GM12878 (cell line): Measurements from ENCODE around the gene CNPY2.

Experiments used
- CREB1 ChIP-seq: IDR thresholded peaks from 2 replicates; pipeline ENCODE4 v1.6.1; 2012; ENCODE audit warnings: low read depth, mild to moderate bottlenecking, inconsistent platforms
- CTCF ChIP-seq, 3 experiments: IDR thresholded peaks in 2 of 3; conservative IDR thresholded peaks in 1 of 3; 2 replicates each; pipeline ENCODE4 v1.5.1; 2011; ENCODE audit warnings: low read depth in 3 of 3, low read length in 3 of 3, mild to moderate bottlenecking in 3 of 3, control low read depth in 2 of 3, moderate library complexity in 2 of 3, inconsistent platforms in 1 of 3, mixed read lengths in 1 of 3; ENCODE audit not compliant: control insufficient read depth in 2 of 3, insufficient read depth in 1 of 3; ENCODE audit errors: extremely low read depth in 1 of 3
- ELK1 ChIP-seq: IDR thresholded peaks from 2 replicates; pipeline ENCODE4 v1.6.1; 2012; ENCODE audit warnings: low read depth, low read length, improper control_type of control experiment
- HDAC6 ChIP-seq: fragments of 200-600 bp; sonication (generic); IDR thresholded peaks from one replicate; pipeline ENCODE4 v1.8.0; 2017; ENCODE audit warnings: antibody characterized with exemption; ENCODE audit not compliant: unreplicated experiment
- MYC ChIP-seq: IDR thresholded peaks from 2 replicates; pipeline ENCODE4 v1.6.1; 2011; ENCODE audit warnings: mild to moderate bottlenecking, low read length, moderate library complexity, inconsistent platforms; ENCODE audit not compliant: insufficient read depth, insufficient replicate concordance, insufficient read length, severe bottlenecking
- RAD21 ChIP-seq: IDR thresholded peaks from 2 replicates; pipeline ENCODE4 v1.6.1; 2011; ENCODE audit warnings: mild to moderate bottlenecking, low read depth, low read length, moderate library complexity; ENCODE audit not compliant: insufficient read depth
- RBBP5 ChIP-seq: fragments of 200-600 bp; sonication (generic); conservative IDR thresholded peaks from 2 replicates; pipeline ENCODE4 v1.6.1; 2016
- RFX5 ChIP-seq: IDR thresholded peaks from 2 replicates; pipeline ENCODE4 v1.6.1; 2011; ENCODE audit warnings: low read depth, low read length, improper control_type of control experiment
- YY1 ChIP-seq: IDR thresholded peaks from 2 replicates; pipeline ENCODE4 v1.6.1; 2011; ENCODE audit warnings: low read depth, mild to moderate bottlenecking, low read length

- TF ChIP-seq ELK1 (no peak; the same call in none of the 2 replicates), HDAC6 (no peak), CREB1 (peak; percentile 71), MYC (no peak), RFX5 (peak; percentile 57; the same call in 1 of the 2 replicates), YY1 (peak; percentile 34; the same call in 1 of the 2 replicates), CTCF (IDR thresholded peaks at IDR 0.05 in 2 of 3, conservative IDR thresholded peaks at IDR 0.05 in 1 of 3; ENCODE audit: control insufficient read depth in 2 of 3, extremely low read depth in 1 of 3, insufficient read depth in 1 of 3, low read depth in 3 of 3, low read length in 3 of 3) (no peak), RBBP5 (no peak), RAD21 (no peak)
These were observed 44.3 kb upstream of the CNPY2 start, which contains the start of gene STAT2 for GRCh38 chr12:56359851-56360767.
